ENCODE measurements around the gene PNPO.

The PNPO gene

GRCh38 chr17:47941246-47942095, at the start of gene PNPO:
TSS of gene PNPO (plus strand) at chr17:47941571. CDS start at chr17:47941676, 105 bp downstream.
- DNase-seq (ENCODE audit: low read depth) = peak; percentile 87

- no peak for DNase-seq (ENCODE audit: low read depth)
These were observed 46.6 kb upstream of the PNPO start for GRCh38 chr17:47894498-47895346.

- no peak for DNase-seq (ENCODE audit: low read depth)
These were observed 46.0 kb upstream of the PNPO start for GRCh38 chr17:47895347-47895855.

GRCh38 chr17:47895856-47896671, 45.3 kb upstream of the PNPO start, which contains the start of gene SP2:
TSS of gene SP2 (plus strand) at chr17:47896236. CDS start at chr17:47896287, 51 bp downstream.
- DNase-seq (ENCODE audit: low read depth) = peak; percentile 98

GRCh38 chr17:47896672-47897490, 44.5 kb upstream of the PNPO start:
- no peak for DNase-seq (ENCODE audit: low read depth)

GRCh38 chr17:47897561-47897960, 43.8 kb upstream of the PNPO start:
- no peak for DNase-seq (ENCODE audit: low read depth)

- no peak for DNase-seq (ENCODE audit: low read depth)
These were observed 43.1 kb upstream of the PNPO start for GRCh38 chr17:47898241-47898640.

GRCh38 chr17:47899643-47900042, 41.7 kb upstream of the PNPO start:
- no peak for DNase-seq (ENCODE audit: low read depth)

- no peak for DNase-seq (ENCODE audit: low read depth)
These were observed 39.9 kb upstream of the PNPO start for GRCh38 chr17:47901423-47901822.

GRCh38 chr17:47902039-47902744, 39.2 kb upstream of the PNPO start:
- no peak for DNase-seq (ENCODE audit: low read depth)

- DNase-seq (ENCODE audit: low read depth) = no peak
These were observed 36.1 kb upstream of the PNPO start for GRCh38 chr17:47905221-47905733.

- DNase-seq (ENCODE audit: low read depth) = no peak
These were observed 34.9 kb upstream of the PNPO start for GRCh38 chr17:47906443-47906842.

GRCh38 chr17:47907932-47908562, 33.3 kb upstream of the PNPO start:
- DNase-seq (ENCODE audit: low read depth) = no peak

GRCh38 chr17:47913050-47913449, 28.3 kb upstream of the PNPO start:
- DNase-seq (ENCODE audit: low read depth) = no peak

GRCh38 chr17:47914306-47914948, 26.9 kb upstream of the PNPO start:
- no peak for DNase-seq (ENCODE audit: low read depth)

- no peak for DNase-seq (ENCODE audit: low read depth)
These were observed 25.5 kb upstream of the PNPO start for GRCh38 chr17:47915776-47916398.

- no peak for DNase-seq (ENCODE audit: low read depth)
These were observed 24.7 kb upstream of the PNPO start for GRCh38 chr17:47916489-47917208.

GRCh38 chr17:47917581-47917980, 23.8 kb upstream of the PNPO start:
- DNase-seq (ENCODE audit: low read depth) = no peak
